HG03575 (cell line): ENCODE results near the gene AHRR.
"Not testable (repeated sequence)": the region's sequence is repeated elsewhere in the genome, so short reads cannot be mapped to it uniquely, and the experiment has no call there.

Experiments
- ATAC-seq: cut with Tn5 transposase; IDR thresholded peaks from one replicate; pipeline ENCODE4 v1.9.1; 2021; ENCODE audit not compliant: unreplicated experiment, insufficient number of reproducible peaks, low FRiP score; ENCODE audit errors: extremely low read depth

AHRR gene

DNA sequence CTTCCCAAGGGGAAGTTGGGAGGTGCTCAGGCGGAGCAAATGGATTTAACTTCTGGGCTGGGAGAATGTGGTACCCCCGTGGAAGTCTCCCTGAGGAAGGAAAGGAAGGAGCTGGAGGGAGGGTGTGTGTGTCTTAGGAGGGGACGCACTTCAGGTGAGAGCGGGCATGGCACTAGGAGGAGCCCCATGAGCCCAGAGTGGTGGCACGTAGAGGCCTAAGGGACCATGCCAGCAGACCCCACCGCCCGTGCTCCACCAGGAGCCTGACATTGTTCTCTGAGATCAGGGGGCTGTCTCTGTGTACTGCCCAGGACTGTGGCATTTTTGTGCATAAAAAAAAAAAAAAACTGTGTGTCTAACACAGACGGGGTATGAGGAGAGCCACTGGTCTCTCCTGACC, 18.5 kb upstream of the AHRR start:
- no peak for ATAC-seq

DNA sequence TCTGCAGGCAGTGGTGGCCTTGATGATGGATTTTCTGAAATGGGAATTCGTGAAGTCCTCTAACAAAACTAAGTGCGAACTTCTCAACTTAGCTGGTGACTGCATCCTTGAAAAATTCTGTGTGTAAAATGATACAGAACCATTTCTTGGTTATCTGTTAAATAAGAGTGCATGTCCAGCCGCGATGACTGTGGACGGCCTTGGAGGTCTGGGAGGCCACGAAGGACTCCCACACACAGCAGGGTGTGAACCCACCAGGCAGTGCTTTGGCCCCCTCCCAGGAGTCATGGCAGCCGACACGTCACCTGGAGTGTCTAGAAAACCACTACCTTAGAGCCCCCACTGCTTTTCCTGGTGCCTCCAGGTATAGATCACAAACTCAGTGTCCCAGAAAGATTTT, 17.8 kb upstream of the AHRR start:
- ATAC-seq = not testable (repeated sequence)

- ATAC-seq = no peak
Observed at GRCh38 chr5:305050-305449, 16.5 kb upstream of the AHRR start.

DNA sequence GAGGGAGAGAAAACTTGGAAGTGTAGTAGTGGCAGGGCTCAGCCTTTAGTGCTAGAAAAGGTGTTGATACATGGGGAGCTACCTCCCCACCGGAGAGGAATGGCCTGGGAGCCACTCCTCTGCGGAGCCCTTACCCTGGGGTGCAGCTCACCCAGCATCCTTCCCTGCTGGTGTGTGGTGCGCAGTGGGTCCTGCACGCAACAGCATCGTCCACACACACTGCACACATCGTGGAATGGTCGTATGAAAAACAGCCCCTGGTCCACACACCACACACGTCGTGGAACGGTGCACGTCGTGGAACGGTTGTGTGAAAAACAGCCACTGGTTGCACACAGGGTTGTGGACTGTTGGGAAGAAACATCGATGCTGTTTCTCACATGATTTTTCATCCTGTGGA, 16.1 kb upstream of the AHRR start:
- ATAC-seq = no peak

GRCh38 chr5:306011-306805, 15.3 kb upstream of the AHRR start:
- ATAC-seq = no peak

DNA sequence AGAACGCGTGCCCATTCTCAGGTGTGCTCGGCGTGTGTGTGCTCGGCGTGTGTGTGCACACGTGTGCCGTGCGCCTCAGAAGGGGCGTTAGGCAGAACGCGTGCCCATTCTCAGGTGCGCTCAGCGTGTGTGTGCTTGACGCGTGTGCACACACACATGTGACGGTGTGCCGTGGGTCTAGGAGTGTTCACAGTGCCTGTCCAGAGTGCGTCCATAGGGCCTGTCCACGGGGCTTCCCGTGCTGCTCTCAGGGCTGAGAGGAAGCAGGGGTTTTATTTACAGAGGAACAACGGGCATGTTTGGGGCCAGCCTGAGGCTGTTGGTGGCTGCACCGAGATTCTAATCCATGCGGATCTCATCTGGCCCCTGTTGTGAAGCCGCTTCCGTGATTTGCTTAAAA, 14.2 kb upstream of the AHRR start:
- no peak for ATAC-seq

GRCh38 chr5:307794-308579, 13.5 kb upstream of the AHRR start:
- ATAC-seq = no peak

- no peak for ATAC-seq
Observed at GRCh38 chr5:308672-309271, 12.7 kb upstream of the AHRR start.

- ATAC-seq = not testable (repeated sequence)
Observed at GRCh38 chr5:309831-310230, 11.7 kb upstream of the AHRR start.

DNA sequence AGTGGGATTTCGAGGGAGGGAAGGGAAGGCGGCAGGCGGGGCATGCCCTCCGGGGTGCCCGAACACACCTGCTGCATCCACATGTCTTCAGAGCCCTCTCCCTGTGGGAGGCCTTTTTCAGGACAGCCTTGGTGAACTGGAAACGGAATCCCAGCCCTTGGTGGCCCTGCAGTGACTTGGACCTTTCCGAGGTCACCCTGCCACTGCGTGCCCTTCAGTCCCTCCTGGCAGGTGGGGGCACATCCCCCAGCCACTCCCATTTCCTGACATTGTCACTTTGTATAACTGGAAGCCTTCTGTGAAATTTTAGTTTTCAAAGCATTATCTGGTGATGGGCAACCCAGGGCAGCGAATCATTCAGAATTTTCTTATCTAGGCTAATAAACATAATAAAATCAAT, 11.0 kb upstream of the AHRR start:
- no peak for ATAC-seq

DNA sequence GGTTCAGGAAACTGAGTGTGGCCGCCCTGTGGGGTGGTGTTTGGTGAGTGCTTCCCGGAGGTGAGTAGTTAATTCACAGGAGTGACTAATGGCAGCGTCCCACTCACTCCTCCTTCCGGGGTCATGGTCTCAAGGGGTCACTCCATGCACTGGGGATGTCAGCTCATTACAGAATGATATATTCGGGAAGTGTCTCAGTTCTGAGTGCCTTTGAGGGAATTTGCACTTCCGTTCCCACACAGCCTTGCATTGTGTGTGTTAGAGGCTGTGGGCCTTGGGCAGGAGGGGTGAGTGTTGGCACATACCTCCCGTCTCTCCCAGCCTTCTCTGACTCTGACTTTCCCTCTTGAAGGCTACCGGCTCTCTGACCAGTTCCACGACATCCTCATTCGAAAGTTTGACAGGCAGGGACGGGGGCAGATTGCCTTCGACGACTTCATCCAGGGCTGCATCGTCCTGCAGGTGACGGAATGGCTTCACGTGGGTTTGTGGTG, 10.5 kb upstream of the AHRR start:
- no peak for ATAC-seq

DNA sequence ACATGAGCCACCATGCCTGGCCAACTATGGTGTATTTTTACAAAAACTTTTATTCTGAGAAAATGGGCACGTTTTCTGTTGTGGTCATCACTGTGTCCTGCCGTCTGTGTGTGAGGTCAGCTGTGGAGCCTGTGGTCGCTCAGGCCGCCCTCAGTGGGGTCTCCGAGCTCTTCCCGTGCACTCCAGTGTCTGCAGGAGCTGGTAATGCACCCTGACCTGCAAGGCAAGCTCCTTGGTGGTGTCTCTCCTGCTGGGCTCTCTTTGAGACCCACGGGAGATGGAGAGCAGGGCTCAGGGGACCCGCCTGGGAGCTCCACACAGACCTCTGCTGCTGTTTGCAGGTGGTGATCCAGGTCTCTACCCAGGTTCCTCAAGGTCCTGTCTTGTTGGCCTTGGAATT, 9.6 kb upstream of the AHRR start:
- no peak for ATAC-seq

DNA sequence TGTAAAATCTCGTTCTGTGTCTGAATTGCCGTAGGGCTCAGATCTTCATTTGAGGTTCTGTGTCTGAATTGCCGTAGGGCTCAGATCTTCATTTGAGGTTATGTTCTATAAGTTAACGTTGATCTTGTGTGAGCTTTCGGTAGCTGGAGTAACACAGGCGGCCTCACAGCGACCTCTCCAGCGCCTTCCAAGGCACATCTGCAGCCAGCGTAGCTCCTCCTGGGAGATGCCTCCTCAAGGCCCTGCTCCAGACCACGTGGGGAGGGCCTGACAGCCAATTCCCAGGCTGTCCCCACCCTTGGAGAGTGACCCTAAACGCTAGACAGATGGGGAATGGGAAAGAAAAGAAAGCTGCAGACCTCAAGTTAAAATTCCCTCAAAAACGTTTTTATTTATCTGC, 8.7 kb upstream of the AHRR start:
- no peak for ATAC-seq

DNA sequence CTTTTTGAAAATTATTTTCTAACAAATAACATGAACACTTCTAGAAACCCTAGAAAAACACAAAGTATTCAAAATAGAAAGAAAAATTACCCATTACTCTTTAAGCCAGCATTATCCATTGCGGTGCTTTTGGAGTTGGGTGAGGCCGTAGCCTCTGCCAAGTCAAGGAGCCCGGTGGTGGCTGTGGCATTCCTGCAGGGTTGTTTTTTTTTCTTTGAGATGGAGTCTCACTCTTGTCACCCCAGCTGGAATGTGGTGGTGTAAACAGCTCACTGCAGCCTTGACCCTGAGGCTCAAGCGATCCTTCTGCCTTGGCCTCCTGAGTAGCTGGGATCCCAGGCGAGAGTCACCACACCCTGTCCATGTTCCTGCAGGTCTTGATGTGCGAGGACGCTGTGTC, 8.2 kb upstream of the AHRR start:
- ATAC-seq = no peak

- ATAC-seq = no peak
Observed at GRCh38 chr5:313806-314376, 7.6 kb upstream of the AHRR start.

DNA sequence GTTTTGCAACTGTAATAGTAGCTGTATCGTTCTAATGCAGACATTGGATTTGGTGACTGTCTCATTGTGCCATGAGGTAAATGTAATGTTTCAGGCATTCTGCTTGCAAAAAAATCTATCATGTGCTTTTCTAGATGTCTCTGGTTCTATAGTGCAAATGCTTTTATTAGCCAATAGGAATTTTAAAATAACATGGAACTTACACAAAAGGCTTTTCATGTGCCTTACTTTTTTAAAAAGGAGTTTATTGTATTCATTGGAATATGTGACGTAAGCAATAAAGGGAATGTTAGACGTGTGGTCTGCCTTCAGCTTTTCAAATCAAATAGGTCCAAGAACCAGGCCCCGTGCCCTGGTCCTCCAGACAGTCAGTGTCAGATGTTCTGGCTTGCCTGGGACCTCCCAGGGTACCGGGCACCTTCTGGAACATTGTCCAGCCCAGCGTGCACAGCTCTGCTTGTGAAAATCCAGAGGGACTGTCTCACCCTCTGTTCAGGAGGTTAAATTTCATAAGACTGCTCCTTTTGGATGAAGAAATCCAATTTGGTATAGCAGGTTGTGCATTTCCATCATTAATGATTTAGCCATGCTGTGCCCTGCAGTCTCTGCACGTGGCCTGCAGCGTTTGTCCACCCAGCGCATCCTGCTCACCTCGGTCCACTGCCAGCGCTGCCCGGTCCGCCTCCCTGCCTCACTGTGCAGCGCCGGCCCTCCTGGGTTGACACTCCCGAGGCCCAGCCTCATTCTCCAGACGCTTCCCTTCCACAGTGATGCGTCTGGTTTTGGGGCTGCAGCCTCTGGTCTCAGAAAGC, 6.6 kb upstream of the AHRR start:
- no peak for ATAC-seq

GRCh38 chr5:315488-316209, 5.9 kb upstream of the AHRR start:
- no peak for ATAC-seq
